Gastrocnemius medialis (tissue), 4 donors: ENCODE results near the gene ST6GALNAC3.

Experiments used
- CTCF ChIP-seq, 5 experiments: fragments of 450-650 bp in 3 of 5; fragments of 200-600 bp in 2 of 5; sonication (generic) in 2 of 5; IDR thresholded peaks in 4 of 5; conservative IDR thresholded peaks in 1 of 5; 1 replicate in 4 of 5; 2 replicates in 1 of 5; pipeline ENCODE4 v1.5.1; 2016 to 2019; ENCODE audit warnings: antibody characterized with exemption in 5 of 5, mild to moderate bottlenecking in 3 of 5, moderate library complexity in 3 of 5
- POLR2A ChIP-seq, 2 donors: fragments of 450-650 bp; IDR thresholded peaks; one replicate each; pipeline ENCODE4 v1.6.1; 2017; ENCODE audit warnings: antibody characterized with exemption in 2 of 2, mild to moderate bottlenecking in 2 of 2, moderate library complexity in 2 of 2

- TF ChIP-seq CTCF (IDR thresholded peaks at IDR 0.05 in 4 of 5, conservative IDR thresholded peaks at IDR 0.05 in 1 of 5) (no peak), POLR2A (IDR thresholded peaks at IDR 0.05) (no peak)
Measured at GRCh38 chr1:76352741-76353435, 278.3 kb downstream of the ST6GALNAC3 start.
